ENCODE results near the gene PRPF6.

The PRPF6 gene

GRCh38 chr20:64045346-64046011 lies 64.5 kb downstream of the PRPF6 start:
- Histone ChIP-seq H3K4me3 (peak overlapping the region; percentile 69), H3K27ac (peak overlapping the region in 1 of 2 donors; percentile 64)
- no peak for TF ChIP-seq CTCF (IDR thresholded peaks at IDR 0.05)
- DNase-seq (ENCODE audit: low spot score), result no peak

GRCh38 chr20:64047046-64047389 lies 66.1 kb downstream of the PRPF6 start:
- no peak for DNase-seq (ENCODE audit: low spot score)
- Histone ChIP-seq H3K4me3 (peak overlapping the region; percentile 69), H3K27ac (peak overlapping the region in 1 of 2 donors; percentile 32)
- TF ChIP-seq CTCF (IDR thresholded peaks at IDR 0.05), result no peak

GRCh38 chr20:64047968-64048401 lies 67.1 kb downstream of the PRPF6 start:
- Histone ChIP-seq H3K4me3 (peak overlapping the region; percentile 69), H3K27ac (peak overlapping the region in 1 of 2 donors; percentile 54)
- DNase-seq (ENCODE audit: low spot score), result no peak
- TF ChIP-seq CTCF (IDR thresholded peaks at IDR 0.05), result no peak

- H3K27ac ChIP-seq, result peak overlapping the region in 1 of 2 donors; percentile 54
- H3K4me3 ChIP-seq, result peak overlapping the region; percentile 69
- no peak for DNase-seq (ENCODE audit: low spot score)
- TF ChIP-seq CTCF (IDR thresholded peaks at IDR 0.05), result no peak
These were observed 67.6 kb downstream of the PRPF6 start for GRCh38 chr20:64048402-64049044.

- TF ChIP-seq CTCF (IDR thresholded peaks at IDR 0.05), result no peak
- no peak for DNase-seq (ENCODE audit: low spot score)
- Histone ChIP-seq H3K27ac (peak within 1 kb of the TSS in 1 of 2 donors; percentile 79), H3K4me3 (peak within 1 kb of the TSS; percentile 69)
These were observed 68.3 kb downstream of the PRPF6 start, which contains the start of gene SOX18 for GRCh38 chr20:64049060-64049877. TSS of gene SOX18 (minus strand) at chr20:64049639. CDS start at chr20:64049516, 123 bp downstream.

GRCh38 chr20:64049878-64050260 lies 68.9 kb downstream of the PRPF6 start:
- no peak for DNase-seq (ENCODE audit: low spot score)
- Histone ChIP-seq H3K27ac (peak overlapping the region in 1 of 2 donors; percentile 79), H3K4me3 (peak overlapping the region; percentile 69)
- no peak for TF ChIP-seq CTCF (IDR thresholded peaks at IDR 0.05)
